NCI-H2081 (cell line): ENCODE data around the gene MIPOL1.
"Not testable (repeated sequence)": the region's sequence is repeated elsewhere in the genome, so short reads cannot be mapped to it uniquely, and the experiment has no call there.

Experiments
- DNase-seq, 2 experiments: peaks; one replicate each; lab custom pipeline; 2025; lab: John Stamatoyannopoulos, UW

MIPOL1 gene

GRCh38 chr14:37546621-37547447, 349.1 kb downstream of the MIPOL1 start:
- DNase-seq: peak; percentile 6 to 52

DNA sequence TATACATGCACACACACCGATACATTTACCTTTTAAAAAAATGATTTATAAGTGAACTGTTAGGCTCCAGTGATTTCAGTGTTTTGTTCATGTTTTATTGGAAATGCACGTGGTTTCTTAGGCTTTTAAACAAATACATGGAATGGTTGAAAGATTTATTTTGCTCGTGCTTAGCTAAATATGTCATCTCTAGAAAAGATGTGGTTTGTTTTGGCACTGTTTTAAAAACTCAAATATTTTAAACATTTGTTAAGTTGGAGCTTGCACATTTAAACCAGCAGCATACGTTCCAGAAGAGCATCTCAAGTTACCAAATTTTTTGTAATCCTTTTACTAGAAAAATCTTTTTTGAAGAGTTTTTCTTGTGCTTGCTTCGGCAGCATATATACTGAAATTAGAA, 352.8 kb downstream of the MIPOL1 start:
- DNase-seq: peak in 1 of 2 experiments; percentile 54

- DNase-seq: no peak
These were observed 353.4 kb downstream of the MIPOL1 start for GRCh38 chr14:37551119-37551518.

- DNase-seq: no peak
These were observed 356.3 kb downstream of the MIPOL1 start for GRCh38 chr14:37553935-37554550.

- DNase-seq: not testable (repeated sequence)
These were observed 357.9 kb downstream of the MIPOL1 start for GRCh38 chr14:37555596-37555995.

DNA sequence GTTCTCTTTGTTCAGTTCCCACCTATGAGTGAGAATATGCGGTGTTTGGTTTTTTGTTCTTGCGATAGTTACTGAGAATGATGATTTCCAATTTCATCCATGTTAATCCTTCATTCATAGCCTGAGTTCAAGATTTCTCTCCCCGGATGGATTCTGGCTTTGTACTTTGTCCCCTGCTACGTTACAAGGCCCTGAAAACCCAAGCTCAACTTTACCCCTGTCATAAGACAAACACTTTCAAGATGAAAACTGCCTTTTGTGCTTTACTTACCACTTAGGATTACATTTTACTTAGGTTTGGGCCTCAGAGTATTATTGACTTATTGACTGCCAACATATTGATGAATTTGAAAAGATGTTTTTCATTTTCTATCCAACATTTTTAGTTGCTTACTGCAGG, 361.0 kb downstream of the MIPOL1 start:
- no peak for DNase-seq

DNA sequence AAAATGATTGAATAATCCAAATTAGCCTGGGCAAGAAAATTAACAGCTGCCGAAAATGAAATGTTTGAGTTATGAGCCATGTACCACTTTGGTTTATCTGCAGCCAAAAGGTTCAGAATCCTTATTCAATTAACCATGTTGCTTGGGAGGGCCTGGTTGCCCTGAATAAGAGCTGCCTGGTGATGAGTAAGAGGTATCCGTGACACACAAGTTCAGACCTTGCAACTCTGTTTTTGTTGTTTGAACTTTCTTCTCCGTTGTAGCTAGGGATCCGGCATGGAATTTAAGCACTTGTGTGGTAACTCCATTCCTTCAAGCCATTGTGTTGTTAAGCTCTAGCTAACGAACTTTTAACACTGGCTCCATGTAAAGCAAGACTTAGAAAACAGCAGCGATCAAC, 361.6 kb downstream of the MIPOL1 start:
- DNase-seq: no peak

GRCh38 chr14:37563189-37563588, 365.5 kb downstream of the MIPOL1 start:
- DNase-seq: no peak

DNA sequence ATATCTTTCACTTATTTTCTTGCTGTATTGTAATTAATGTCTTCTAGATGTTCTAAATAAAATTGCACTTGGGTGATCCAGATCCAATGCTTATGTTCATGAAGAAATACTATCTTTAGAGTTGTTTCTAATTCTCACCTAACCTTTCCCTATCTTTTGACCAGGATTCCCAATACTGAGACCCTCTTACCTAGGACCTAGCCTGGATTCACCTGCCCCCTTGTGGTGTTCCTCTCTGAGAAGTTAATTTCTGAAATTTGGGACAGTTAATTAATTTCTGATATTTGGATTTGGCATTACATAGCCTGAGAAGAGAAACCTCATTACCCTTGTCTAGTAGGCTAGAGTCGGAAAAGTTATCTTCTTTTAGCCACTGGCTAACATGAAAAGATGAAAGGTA, 367.8 kb downstream of the MIPOL1 start:
- peak; percentile 13 to 35 for DNase-seq

DNA sequence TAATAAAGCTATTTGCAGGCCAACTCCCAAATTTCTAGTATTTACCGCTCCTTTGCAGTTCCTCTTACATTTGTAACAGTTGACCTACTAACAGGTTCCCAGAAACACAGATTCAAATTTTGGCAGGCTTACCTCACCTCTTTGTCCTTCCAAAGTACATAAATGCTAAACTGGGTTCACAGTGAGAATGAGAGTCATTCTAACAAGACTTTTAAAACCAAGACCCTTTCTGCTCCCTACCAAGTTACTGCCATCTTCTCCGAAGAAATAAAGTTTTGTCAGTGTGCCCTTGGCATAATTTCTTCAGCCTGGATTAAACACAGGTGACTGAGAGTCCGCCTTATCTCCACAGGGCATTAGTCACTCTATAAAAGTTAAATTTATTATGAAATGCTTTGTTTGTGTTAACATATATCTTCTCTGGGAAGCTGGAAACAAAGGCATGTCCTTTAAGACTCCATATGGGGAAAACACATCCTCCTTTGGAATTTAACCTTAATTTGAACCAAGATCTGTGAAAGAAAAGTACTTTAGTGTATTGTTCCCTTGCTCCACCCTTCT, 369.2 kb downstream of the MIPOL1 start:
- DNase-seq: no peak

DNA sequence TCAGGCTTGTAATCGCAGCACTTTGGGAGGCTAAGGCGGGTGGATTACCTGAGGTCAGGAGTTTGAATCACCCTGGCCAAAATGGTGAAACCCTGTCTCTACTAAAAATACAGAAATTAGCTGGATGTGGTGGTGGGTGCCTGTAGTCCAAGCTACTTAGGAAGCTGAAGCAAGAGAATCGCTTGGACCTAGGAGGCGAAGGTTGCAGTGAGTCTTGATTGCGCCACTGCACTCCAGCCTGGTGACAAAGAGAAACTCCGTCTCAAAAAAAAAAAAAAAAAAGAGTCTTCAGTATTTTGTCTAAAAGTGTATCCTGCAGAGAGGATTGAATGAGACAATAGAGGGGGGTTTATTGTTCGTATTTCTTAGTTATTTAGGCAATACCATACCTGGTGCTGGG, 372.0 kb downstream of the MIPOL1 start:
- DNase-seq: no peak

- no peak for DNase-seq
These were observed 373.7 kb downstream of the MIPOL1 start for GRCh38 chr14:37571391-37571790.

GRCh38 chr14:37573356-37573755, 375.6 kb downstream of the MIPOL1 start:
- no peak for DNase-seq

GRCh38 chr14:37579274-37579673, 381.5 kb downstream of the MIPOL1 start:
- no peak for DNase-seq

- no peak for DNase-seq
These were observed 382.4 kb downstream of the MIPOL1 start for GRCh38 chr14:37580146-37580545.

- DNase-seq: peak; percentile 92 to 95
These were observed 385.8 kb downstream of the MIPOL1 start for GRCh38 chr14:37583358-37584210.

GRCh38 chr14:37584211-37585100, 386.7 kb downstream of the MIPOL1 start:
- DNase-seq: peak; percentile 47 to 55

DNA sequence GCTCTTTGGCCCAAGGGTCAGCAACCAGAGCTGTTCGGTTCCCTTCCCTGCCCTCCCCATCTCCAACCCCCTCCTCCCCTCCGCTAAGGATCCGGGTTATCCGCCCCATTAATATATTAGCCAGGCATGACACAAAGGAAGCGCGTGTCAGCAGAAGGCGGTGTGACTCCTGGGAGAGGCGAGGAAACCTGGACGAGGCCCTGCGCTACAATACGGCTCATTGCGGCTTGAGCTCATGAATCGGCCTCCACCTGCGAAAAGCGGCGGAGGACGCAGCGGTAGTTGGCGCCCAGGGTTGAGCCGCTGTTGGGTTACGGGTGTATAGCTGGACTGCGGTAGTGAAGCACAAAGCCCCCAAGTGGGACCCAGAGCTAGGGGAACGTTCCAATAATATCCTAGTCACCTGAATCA, 387.4 kb downstream of the MIPOL1 start:
- DNase-seq: peak; percentile 6 to 35

DNA sequence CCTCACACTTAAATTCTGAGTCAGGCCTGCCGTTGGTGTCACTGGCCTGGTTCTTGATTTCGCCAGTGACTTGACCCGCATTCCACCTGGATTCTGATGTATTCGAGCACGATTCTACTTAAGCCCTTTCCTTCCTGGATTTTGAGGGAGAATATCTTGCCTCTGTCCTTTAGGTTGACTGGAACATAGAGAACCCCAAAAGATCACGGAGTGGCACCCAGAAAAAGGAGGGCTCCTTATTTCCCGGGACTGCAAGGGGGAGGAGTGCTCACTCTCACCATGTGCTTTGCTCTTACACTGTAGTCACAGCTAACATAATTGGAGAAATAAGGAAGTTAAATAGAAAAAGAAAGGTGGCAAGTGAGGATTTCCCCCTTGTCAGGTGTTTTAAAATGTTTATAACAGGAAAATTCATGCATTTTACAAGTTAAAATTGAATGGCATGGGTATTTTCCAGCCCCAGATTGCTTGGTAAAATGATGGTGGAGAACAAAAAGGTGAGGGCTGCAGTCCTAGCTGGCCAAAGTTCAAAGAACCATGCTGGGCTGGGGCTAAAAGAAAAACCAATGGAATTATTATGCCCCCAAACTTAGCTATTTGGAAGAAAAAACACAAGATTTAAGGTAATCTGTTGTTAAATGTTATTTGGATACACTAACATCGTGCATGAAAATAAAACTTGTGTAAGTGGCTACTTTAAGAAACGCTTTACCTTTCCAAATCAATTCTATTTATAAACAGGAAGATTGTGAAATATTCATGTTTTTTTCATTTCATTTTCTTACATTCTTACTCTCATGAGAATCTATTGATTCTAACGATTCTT, 388.4 kb downstream of the MIPOL1 start:
- peak; percentile 6 to 54 for DNase-seq

GRCh38 chr14:37586797-37587130, 389.0 kb downstream of the MIPOL1 start:
- no peak for DNase-seq
